H9 (cell line): Measurements from ENCODE around the gene PBOV1. TPM values are rescaled to one million over a fixed set of nuclear protein-coding genes. Genes with fewer than 3 reads are reported as not detected.

Experiments
- DNase-seq: peaks from one replicate; pipeline ENCODE4 v3.0.0-alpha.2; 2017
- H2AFZ ChIP-seq: one replicate; pipeline ENCODE4 v1.6.1; 2013; ENCODE audit warnings: mild to moderate bottlenecking, low read length, control low read depth, moderate library complexity
- H2AK5ac ChIP-seq: 2 replicates; pipeline ENCODE4 v1.6.1; 2013; ENCODE audit warnings: low read length, control low read depth, mixed read lengths; ENCODE audit not compliant: insufficient read length
- H2BK120ac ChIP-seq: one replicate; pipeline ENCODE4 v1.6.1; 2013; ENCODE audit warnings: low read depth, mild to moderate bottlenecking, low read length, control low read depth, inconsistent platforms; ENCODE audit not compliant: poor library complexity, severe bottlenecking
- H2BK12ac ChIP-seq: 2 replicates; pipeline ENCODE4 v1.6.1; 2013; ENCODE audit warnings: low read length, control low read depth, mixed read lengths, low read depth; ENCODE audit not compliant: insufficient read length
- H2BK15ac ChIP-seq: 2 replicates; pipeline ENCODE4 v1.6.1; 2013; ENCODE audit warnings: low read depth, low read length, control low read depth
- H2BK20ac ChIP-seq: one replicate; pipeline ENCODE4 v1.6.1; 2013; ENCODE audit warnings: low read depth, mild to moderate bottlenecking, low read length, control low read depth, inconsistent platforms; ENCODE audit not compliant: poor library complexity, severe bottlenecking
- H2BK5ac ChIP-seq: 2 replicates; pipeline ENCODE4 v1.6.1; 2013; ENCODE audit warnings: low read length, control low read depth, mixed read lengths; ENCODE audit not compliant: insufficient read length
- H3K14ac ChIP-seq: 2 replicates; pipeline ENCODE4 v1.6.1; 2013; ENCODE audit warnings: low read length, control low read depth; ENCODE audit not compliant: insufficient read depth
- H3K18ac ChIP-seq: 2 replicates; pipeline ENCODE4 v1.6.1; 2013; ENCODE audit warnings: low read depth, mild to moderate bottlenecking, mixed read lengths, low read length, control low read depth; ENCODE audit not compliant: insufficient read length
- H3K23ac ChIP-seq: 2 replicates; pipeline ENCODE4 v1.6.1; 2013; ENCODE audit warnings: low read length, control low read depth, mixed read lengths, low read depth; ENCODE audit not compliant: insufficient read length
- H3K23me2 ChIP-seq: 2 replicates; pipeline ENCODE4 v1.6.1; 2013; ENCODE audit warnings: low read depth, mild to moderate bottlenecking, mixed read lengths, low read length, control low read depth; ENCODE audit not compliant: insufficient read length, poor library complexity, severe bottlenecking
- H3K27ac ChIP-seq: 2 replicates; pipeline ENCODE4 v1.5.1; 2013; ENCODE audit warnings: low read length, control low read depth, mixed read lengths, low read depth; ENCODE audit not compliant: insufficient read length
- H3K27me3 ChIP-seq: 2 replicates; pipeline ENCODE4 v1.6.1; 2013; ENCODE audit warnings: low read length, control low read depth, inconsistent platforms; ENCODE audit not compliant: insufficient read depth
- H3K4ac ChIP-seq: 2 replicates; pipeline ENCODE4 v1.6.1; 2013; ENCODE audit warnings: low read depth, mild to moderate bottlenecking, control low read depth, inconsistent platforms, low read length, moderate library complexity
- H3K4me1 ChIP-seq: 2 replicates; pipeline ENCODE4 v1.6.1; 2013; ENCODE audit warnings: low read length, control low read depth, inconsistent platforms; ENCODE audit not compliant: insufficient read depth
- H3K4me2 ChIP-seq: 2 replicates; pipeline ENCODE4 v1.6.1; 2013; ENCODE audit warnings: low read length, control low read depth, mixed read lengths; ENCODE audit not compliant: insufficient read length, insufficient read depth
- H3K56ac ChIP-seq: 2 replicates; pipeline ENCODE4 v1.6.1; 2013; ENCODE audit warnings: low read depth, mild to moderate bottlenecking, mixed read lengths, low read length, control low read depth; ENCODE audit not compliant: insufficient read length
- H3K79me1 ChIP-seq: 2 replicates; pipeline ENCODE4 v1.6.1; 2013; ENCODE audit warnings: low read depth, mild to moderate bottlenecking, moderate library complexity, low read length, control low read depth, inconsistent platforms; ENCODE audit not compliant: insufficient read depth, poor library complexity, severe bottlenecking
- H3K79me2 ChIP-seq: 2 replicates; pipeline ENCODE4 v1.6.1; 2013; ENCODE audit warnings: low read length, control low read depth, inconsistent platforms; ENCODE audit not compliant: insufficient read depth
- H3K9ac ChIP-seq: 2 replicates; pipeline ENCODE4 v1.6.1; 2013; ENCODE audit warnings: low read length, control low read depth, mixed read lengths; ENCODE audit not compliant: insufficient read length; ENCODE audit errors: extremely low read depth
- H3K9me3 ChIP-seq: one replicate; pipeline ENCODE4 v1.6.1; 2013; ENCODE audit warnings: low read depth, low read length, inconsistent platforms; ENCODE audit not compliant: control insufficient read depth
- H3T11ph ChIP-seq: one replicate; pipeline ENCODE4 v1.6.1; 2013; ENCODE audit warnings: mild to moderate bottlenecking, low read length, control low read depth, inconsistent platforms
- H4K20me1 ChIP-seq: one replicate; pipeline ENCODE4 v1.6.1; 2013; ENCODE audit not compliant: control insufficient read depth, insufficient read length, insufficient read depth
- H4K5ac ChIP-seq: 2 replicates; pipeline ENCODE4 v1.6.1; 2013; ENCODE audit warnings: low read depth, mild to moderate bottlenecking, mixed read lengths, low read length, control low read depth; ENCODE audit not compliant: insufficient read length
- H4K8ac ChIP-seq: replicated peaks from 2 replicates; pipeline ENCODE4 v1.6.1; 2013; ENCODE audit warnings: low read length, control low read depth, mixed read lengths, low read depth; ENCODE audit not compliant: insufficient read length
- H4K91ac ChIP-seq: 2 replicates; pipeline ENCODE4 v1.6.1; 2013; ENCODE audit warnings: low read depth, mild to moderate bottlenecking, moderate library complexity, mixed read lengths, low read length, control low read depth; ENCODE audit not compliant: insufficient read length
- H3K27ac Mint-ChIP-seq, 3 experiments: 2 replicates in 2 of 3; 3 replicates in 1 of 3; pipeline ENCODE4 v1.8.0; 2020 to 2021; ENCODE audit warnings: mixed read lengths in 3 of 3, mild to moderate bottlenecking in 1 of 3, moderate library complexity in 1 of 3
- H3K27me3 Mint-ChIP-seq: 2 replicates; pipeline ENCODE4 v1.8.0; 2021; ENCODE audit warnings: low read depth, mild to moderate bottlenecking, moderate library complexity, mixed read lengths
- H3K36me3 Mint-ChIP-seq, 3 experiments: 2 replicates in 2 of 3; 3 replicates in 1 of 3; pipeline ENCODE4 v1.8.0; 2020 to 2021; ENCODE audit warnings: low read depth in 3 of 3, mixed read lengths in 3 of 3; ENCODE audit not compliant: insufficient read depth in 1 of 3
- H3K4me1 Mint-ChIP-seq, 2 experiments: 2 replicates each; pipeline ENCODE4 v1.8.0; 2020; ENCODE audit warnings: mixed read lengths in 2 of 2
- H3K4me3 Mint-ChIP-seq, 2 experiments: 2 replicates in 1 of 2; 3 replicates in 1 of 2; pipeline ENCODE4 v1.8.0; 2020 to 2021; ENCODE audit warnings: mild to moderate bottlenecking in 2 of 2, mixed read lengths in 2 of 2, moderate library complexity in 1 of 2
- H3K9me3 Mint-ChIP-seq, 2 experiments: 2 replicates in 1 of 2; 3 replicates in 1 of 2; pipeline ENCODE4 v1.8.0; 2020; ENCODE audit warnings: mild to moderate bottlenecking in 2 of 2, mixed read lengths in 2 of 2, moderate library complexity in 1 of 2
- CTCF ChIP-seq: fragments of 200-600 bp; sonication (generic); conservative IDR thresholded peaks from 3 replicates; pipeline ENCODE4 v1.8.0; 2021; ENCODE audit warnings: antibody characterized with exemption, mild to moderate bottlenecking
- WGBS: extraction: QIAGEN DNeasy Blood & Tissue Kit; methylation state at CpG from one replicate; pipeline ENCODE4 v1.1.7; 2013; ENCODE audit warnings: missing lambda C conversion rate, low lambda C conversion rate, mixed read lengths; ENCODE audit not compliant: insufficient read length; ENCODE audit errors: extremely low coverage; 5-methylcytosine and 5-hydroxymethylcytosine counted together
- total RNA-seq: library from RNA; stranded (reverse); gene quantifications from 2 replicates; pipeline ENCODE4 v1.2.1, GENCODE V29; 2021

Gene PBOV1
- total RNA-seq, 1 experiment from 2014 or later: not detected

GRCh38 chr6:138211601-138212000 lies 6.7 kb downstream of the PBOV1 start:
- no peak overlapping the region for H3K27ac ChIP-seq
- Mint-ChIP-seq H3K27me3 (no peaks in the 10 kb centered on the region), H3K4me3 (no peak overlapping the region), H3K9me3 (no peaks in the 10 kb centered on the region), H3K4me1 (peaks cover 4 to 9% of the 10 kb centered on the region in 2 experiments), H3K36me3 (peaks cover 0 to 4% (median 0%) of the 10 kb centered on the region in 3 experiments; a peak in 4 of 7 replicates), H3K27ac (no peak overlapping the region)
- no peak overlapping the region for H2BK120ac ChIP-seq
- H2BK15ac ChIP-seq: no peak overlapping the region
- no CpG with 5 or more reads among the region's 5 CpGs for WGBS
- H2BK20ac ChIP-seq: no peak overlapping the region
- H4K91ac ChIP-seq: no peak overlapping the region
- H3K4me1 ChIP-seq: no peaks in the 10 kb centered on the region; the same call in 1 of the 2 replicates
- no peak for TF ChIP-seq CTCF
- H2AK5ac ChIP-seq: no peak overlapping the region
- H3K23ac ChIP-seq: no peak overlapping the region
- no peak overlapping the region for H3K14ac ChIP-seq
- DNase-seq: no peak
- no peaks in the 10 kb centered on the region for H3K79me2 ChIP-seq
- no peaks in the 10 kb centered on the region for H3K9me3 ChIP-seq
- H3K9ac ChIP-seq: no peak overlapping the region
- no peaks in the 10 kb centered on the region for H3K27me3 ChIP-seq
- no peak overlapping the region for H3K4ac ChIP-seq
- no peak overlapping the region for H2AFZ ChIP-seq
- H4K8ac ChIP-seq: no peak overlapping the region
- H4K20me1 ChIP-seq: no peaks in the 10 kb centered on the region
- H2BK5ac ChIP-seq: no peak overlapping the region
- no peak overlapping the region for H3K4me2 ChIP-seq
- no peaks in the 10 kb centered on the region for H3K23me2 ChIP-seq
- H3K56ac ChIP-seq: no peak overlapping the region
- H3K79me1 ChIP-seq: no peaks in the 10 kb centered on the region
- no peak overlapping the region for H4K5ac ChIP-seq
- H2BK12ac ChIP-seq: no peak overlapping the region
- H3K18ac ChIP-seq: no peak overlapping the region
- no peak overlapping the region for H3T11ph ChIP-seq
